Hepatocyte (in vitro differentiated cells): Measurements from ENCODE around the gene PEX6.

Source experiments
- EZH2 ChIP-seq: fragments of 200-600 bp; sonication (generic); IDR thresholded peaks from 2 replicates; pipeline ENCODE4 v1.6.1; 2016; ENCODE audit warnings: antibody characterized with exemption, mild to moderate bottlenecking, borderline replicate concordance
- TF ChIP-seq, protein P1 (sequence below): fragments of 200-600 bp; sonication (generic); IDR thresholded peaks from 2 replicates; pipeline ENCODE4 v1.5.1; 2016; ENCODE audit warnings: antibody characterized with exemption, mild to moderate bottlenecking; ENCODE audit not compliant: poor library complexity

DNA sequence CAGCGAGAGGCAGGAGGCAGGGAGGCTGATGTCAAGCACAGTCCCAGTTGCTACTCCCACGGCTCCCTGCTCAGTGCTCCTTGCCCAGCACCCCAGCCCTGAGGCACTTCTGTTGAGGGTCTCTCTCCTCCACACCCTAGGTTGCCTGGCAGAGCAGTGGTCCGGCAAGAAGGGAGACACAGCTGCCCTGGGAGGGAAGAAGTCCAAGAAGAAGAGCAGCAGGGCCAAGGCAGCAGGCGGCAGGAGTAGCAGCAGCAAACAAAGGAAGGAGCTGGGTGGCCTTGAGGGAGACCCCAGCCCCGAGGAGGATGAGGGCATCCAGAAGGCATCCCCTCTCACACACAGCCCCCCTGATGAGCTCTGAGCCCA lies 40.6 kb downstream of the PEX6 start:
- TF ChIP-seq, protein P1, sequence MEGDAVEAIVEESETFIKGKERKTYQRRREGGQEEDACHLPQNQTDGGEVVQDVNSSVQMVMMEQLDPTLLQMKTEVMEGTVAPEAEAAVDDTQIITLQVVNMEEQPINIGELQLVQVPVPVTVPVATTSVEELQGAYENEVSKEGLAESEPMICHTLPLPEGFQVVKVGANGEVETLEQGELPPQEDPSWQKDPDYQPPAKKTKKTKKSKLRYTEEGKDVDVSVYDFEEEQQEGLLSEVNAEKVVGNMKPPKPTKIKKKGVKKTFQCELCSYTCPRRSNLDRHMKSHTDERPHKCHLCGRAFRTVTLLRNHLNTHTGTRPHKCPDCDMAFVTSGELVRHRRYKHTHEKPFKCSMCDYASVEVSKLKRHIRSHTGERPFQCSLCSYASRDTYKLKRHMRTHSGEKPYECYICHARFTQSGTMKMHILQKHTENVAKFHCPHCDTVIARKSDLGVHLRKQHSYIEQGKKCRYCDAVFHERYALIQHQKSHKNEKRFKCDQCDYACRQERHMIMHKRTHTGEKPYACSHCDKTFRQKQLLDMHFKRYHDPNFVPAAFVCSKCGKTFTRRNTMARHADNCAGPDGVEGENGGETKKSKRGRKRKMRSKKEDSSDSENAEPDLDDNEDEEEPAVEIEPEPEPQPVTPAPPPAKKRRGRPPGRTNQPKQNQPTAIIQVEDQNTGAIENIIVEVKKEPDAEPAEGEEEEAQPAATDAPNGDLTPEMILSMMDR, result no peak
- TF ChIP-seq EZH2, result no peak
